ENCODE data around the gene HSPB2. TPM values are rescaled to one million over a fixed set of nuclear protein-coding genes. Genes with fewer than 3 reads are reported as not detected.

The HSPB2 gene
- total and polyA plus RNA-seq, 2 of the 4 experiments (the other 2 are of a cell fraction) = 0.18 to 0.55 TPM

GRCh38 chr11:111945198-111945597, 32.7 kb downstream of the HSPB2 start:
- dilution Hi-C loops (cut with HindIII; ENCODE audit: low sequenced_read_pairs, unreplicated experiment) = no loop called here
- H3K56ac ChIP-seq (ENCODE audit: extremely low read depth, insufficient read depth, low read length) = peak overlapping the region; percentile 43; the same call in 1 of the 2 replicates
- ChIA-PET POLR2A (ENCODE audit: unreplicated experiment) (no interaction called here), CTCF (interaction anchor here (1.0 to 2.2 kb wide), 3 partner anchors 12 to 37 kb away, joined by 3 to 6 read pairs (median 3); no protein-coding TSS in a partner anchor)
- H3K9me1 ChIP-seq (ENCODE audit: insufficient read depth, low read length) = peaks cover 17% of the 10 kb centered on the region
- no peaks in the 10 kb centered on the region for H4K20me1 ChIP-seq (ENCODE audit: insufficient read depth, low read length)
- intact Hi-C loops (cut with micrococcal nuclease) = no loop called here
- no peak for TF ChIP-seq MAZ (IDR thresholded peaks at IDR 0.05; ENCODE audit: borderline replicate concordance, low read depth, low read length)
- TF ChIP-seq CEBPB (IDR thresholded peaks at IDR 0.05; ENCODE audit: low read depth, low read length) = no peak
- TF ChIP-seq ELK1 (IDR thresholded peaks at IDR 0.05; ENCODE audit: borderline replicate concordance, low read depth, low read length) = no peak
- no peak for TF ChIP-seq CTCF (conservative IDR thresholded peaks at IDR 0.05; ENCODE audit: low read depth, low read length)
- TF ChIP-seq MAFK (IDR thresholded peaks at IDR 0.05; ENCODE audit: low read depth, low read length) = no peak
- TF ChIP-seq RAD21 (IDR thresholded peaks at IDR 0.05; ENCODE audit: low read length) = no peak
- TF ChIP-seq RFX5 (IDR thresholded peaks at IDR 0.05; ENCODE audit: low read depth, low read length) = no peak
- TF ChIP-seq FOS (IDR thresholded peaks at IDR 0.05; ENCODE audit: low read depth, low read length) = no peak
- TF ChIP-seq USF2 (IDR thresholded peaks at IDR 0.05; ENCODE audit: low read depth, low read length) = no peak
- no peak for TF ChIP-seq BHLHE40 (IDR thresholded peaks at IDR 0.05; ENCODE audit: low read depth, low read length)
- TF ChIP-seq CHD1 (IDR thresholded peaks at IDR 0.05; ENCODE audit: low read depth, low read length) = no peak
- TF ChIP-seq MXI1 (IDR thresholded peaks at IDR 0.05; ENCODE audit: borderline replicate concordance, low read depth, low read length) = no peak
- no peak for TF ChIP-seq POLR2A (IDR thresholded peaks at IDR 0.05; ENCODE audit: low read depth, low read length)
- TF ChIP-seq SMC3 (IDR thresholded peaks at IDR 0.05; ENCODE audit: low read depth, low read length) = no peak
- TF ChIP-seq NFE2L2 (IDR thresholded peaks at IDR 0.05; ENCODE audit: low read depth, low read length) = no peak
- no peak for TF ChIP-seq RCOR1 (IDR thresholded peaks at IDR 0.05; ENCODE audit: insufficient replicate concordance, low read length)
- peak overlapping the region; percentile 85 for H2BK15ac ChIP-seq (ENCODE audit: low read depth, low read length)
- H3K4me3 ChIP-seq (ENCODE audit: insufficient read depth, low read depth, low read length) = no peak overlapping the region
- no peaks in the 10 kb centered on the region for H3K27me3 ChIP-seq (ENCODE audit: control insufficient read depth, insufficient read depth, low read length)
- peak overlapping the region; percentile 90 for H4K91ac ChIP-seq (ENCODE audit: insufficient read depth, low read depth, low read length)
- no peaks in the 10 kb centered on the region for H3K9me3 ChIP-seq (ENCODE audit: control insufficient read depth, insufficient read depth, low read length)
- no peak for ATAC-seq (ENCODE audit: low read depth)
- peak overlapping the region; percentile 53 to 84 for H4K8ac ChIP-seq (ENCODE audit: low read depth in 2 of 2, low read length in 2 of 2)
- peak overlapping the region; percentile 92 for H3K14ac ChIP-seq (replicated peaks; ENCODE audit: low read depth, low read length)
- H2BK5ac ChIP-seq (ENCODE audit: low read depth, low read length, poor library complexity, severe bottlenecking) = peak overlapping the region; percentile 97
- peak overlapping the region; percentile 47; the same call in 1 of the 2 replicates for H4K5ac ChIP-seq (ENCODE audit: low read depth, low read length)
- H3K9ac ChIP-seq (ENCODE audit: low read depth, low read length) = 0 out of 2 replicates have a peak overlapping the region, but pooled peaks have one; percentile 20
- in situ Hi-C loops (cut with MboI; ENCODE audit: low sequenced_read_pairs) = no loop called here
- peak overlapping the region; percentile 71 for H2AFZ ChIP-seq (replicated peaks; ENCODE audit: low read length, poor library complexity)
- peaks cover 4 to 32% of the 10 kb centered on the region in 2 experiments for H3K79me1 ChIP-seq (ENCODE audit: low read depth in 1 of 2, low read length in 2 of 2)
- peak overlapping the region; percentile 90 for H2BK120ac ChIP-seq (ENCODE audit: low read depth, low read length)
- peak overlapping the region; percentile 76; the same call in 1 of the 2 replicates for H2AK5ac ChIP-seq (ENCODE audit: low read depth, low read length)
- H3K4me1 ChIP-seq (ENCODE audit: control insufficient read depth, insufficient read depth, low read length) = peaks cover 8% of the 10 kb centered on the region
- peak overlapping the region; percentile 83 for H2BK20ac ChIP-seq (ENCODE audit: low read depth, low read length)
- peak overlapping the region; percentile 51; the same call in 1 of the 2 replicates for H3K4me2 ChIP-seq (ENCODE audit: low read depth, low read length)
- peak overlapping the region; percentile 85 for H3K4ac ChIP-seq (ENCODE audit: low read depth, low read length)
- peak overlapping the region; percentile 86 for H3K23ac ChIP-seq (ENCODE audit: low read depth, low read length)
- peak overlapping the region; percentile 70 for H2AK9ac ChIP-seq (replicated peaks; ENCODE audit: low read depth, low read length, poor library complexity)
- peak overlapping the region; percentile 59; the same call in 1 of the 2 replicates for H3K18ac ChIP-seq (ENCODE audit: low read depth, low read length)
- WGBS, 2 experiments (ENCODE audit: extremely low coverage in 2 of 2, insufficient read length in 1 of 2) = no CpG with 5 or more reads among the region's 1 CpG
- DNase-seq = no peak
- H3K27ac ChIP-seq (ENCODE audit: insufficient read depth, low read length) = peak overlapping the region; percentile 39
- BruUV-seq (replicated peaks) = no TSS peak
- no peaks in the 10 kb centered on the region for H3K36me3 ChIP-seq (ENCODE audit: control insufficient read depth, insufficient read depth, low read length)

Measured in IMR-90 (cell line).